GM13976 (cell line): ENCODE data around the gene TUBB1.
A peak's percentile ranks its signal among the peaks of the same experiment; 100 is the strongest.
"Not testable (repeated sequence)": the region's sequence is repeated elsewhere in the genome, so short reads cannot be mapped to it uniquely, and the experiment has no call there.

Experiments used
- DNase-seq: peaks from one replicate; pipeline ENCODE4 v3.0.0; 2012; ENCODE audit warnings: low spot score
- in situ Hi-C: fragments of 300-500 bp; cut with MboI; formaldehyde crosslinking; loops from one replicate; pipeline ENCODE4 v1.12.0; 2022; ENCODE audit warnings: low sequenced_read_pairs, mixed read lengths, inconsistent platforms; ENCODE audit not compliant: unreplicated experiment
- TF ChIP-seq, protein P1 (sequence below): IDR thresholded peaks from 2 replicates; pipeline ENCODE4 v1.5.1; 2012; ENCODE audit warnings: borderline replicate concordance, mild to moderate bottlenecking; ENCODE audit not compliant: insufficient read depth; ENCODE audit errors: extremely low read depth, missing control alignments, control extremely low read depth

Gene TUBB1

DNA sequence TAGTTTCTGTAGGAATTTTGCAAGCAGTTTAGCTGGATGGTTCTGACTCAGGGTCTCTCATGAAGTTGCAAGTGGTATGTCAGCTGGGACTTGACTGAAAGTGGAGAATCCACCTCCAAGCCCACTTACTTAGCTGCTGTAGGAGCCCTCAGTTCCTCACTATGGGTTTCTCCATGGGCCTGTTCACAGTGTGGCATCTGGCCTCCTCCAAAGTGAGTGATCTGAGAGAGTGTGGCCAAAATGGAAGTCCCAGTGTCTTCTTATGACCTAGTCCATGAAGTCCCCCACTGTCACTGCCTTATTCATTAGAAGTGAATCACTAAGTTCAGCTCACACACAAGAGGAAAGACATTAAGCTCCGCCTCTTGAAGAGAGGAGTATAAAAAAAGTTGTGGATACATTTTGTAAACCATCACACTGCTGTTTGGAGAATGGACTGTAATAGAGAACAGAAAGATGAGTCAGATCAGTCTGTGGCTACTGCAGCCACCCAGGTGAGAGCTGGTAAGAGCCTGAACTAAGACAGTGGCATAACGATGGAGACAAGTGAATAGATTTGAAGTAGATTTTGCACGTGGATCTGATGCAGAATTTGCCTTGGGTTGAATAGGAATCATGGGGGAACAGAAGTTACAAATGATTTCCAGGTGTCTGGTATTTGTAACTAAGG, 43.0 kb upstream of the TUBB1 start:
- in situ Hi-C loops, result no loop called here
- TF ChIP-seq, protein P1, sequence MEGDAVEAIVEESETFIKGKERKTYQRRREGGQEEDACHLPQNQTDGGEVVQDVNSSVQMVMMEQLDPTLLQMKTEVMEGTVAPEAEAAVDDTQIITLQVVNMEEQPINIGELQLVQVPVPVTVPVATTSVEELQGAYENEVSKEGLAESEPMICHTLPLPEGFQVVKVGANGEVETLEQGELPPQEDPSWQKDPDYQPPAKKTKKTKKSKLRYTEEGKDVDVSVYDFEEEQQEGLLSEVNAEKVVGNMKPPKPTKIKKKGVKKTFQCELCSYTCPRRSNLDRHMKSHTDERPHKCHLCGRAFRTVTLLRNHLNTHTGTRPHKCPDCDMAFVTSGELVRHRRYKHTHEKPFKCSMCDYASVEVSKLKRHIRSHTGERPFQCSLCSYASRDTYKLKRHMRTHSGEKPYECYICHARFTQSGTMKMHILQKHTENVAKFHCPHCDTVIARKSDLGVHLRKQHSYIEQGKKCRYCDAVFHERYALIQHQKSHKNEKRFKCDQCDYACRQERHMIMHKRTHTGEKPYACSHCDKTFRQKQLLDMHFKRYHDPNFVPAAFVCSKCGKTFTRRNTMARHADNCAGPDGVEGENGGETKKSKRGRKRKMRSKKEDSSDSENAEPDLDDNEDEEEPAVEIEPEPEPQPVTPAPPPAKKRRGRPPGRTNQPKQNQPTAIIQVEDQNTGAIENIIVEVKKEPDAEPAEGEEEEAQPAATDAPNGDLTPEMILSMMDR, result no peak

GRCh38 chr20:58978351-58979190, 40.7 kb upstream of the TUBB1 start:
- in situ Hi-C loops, result no loop called here
- TF ChIP-seq, protein P1, result no peak
- DNase-seq, result peak; percentile 35

More for the DNA sequence above, 43.0 kb upstream of the TUBB1 start:
- DNase-seq, result peak; percentile 11

DNA sequence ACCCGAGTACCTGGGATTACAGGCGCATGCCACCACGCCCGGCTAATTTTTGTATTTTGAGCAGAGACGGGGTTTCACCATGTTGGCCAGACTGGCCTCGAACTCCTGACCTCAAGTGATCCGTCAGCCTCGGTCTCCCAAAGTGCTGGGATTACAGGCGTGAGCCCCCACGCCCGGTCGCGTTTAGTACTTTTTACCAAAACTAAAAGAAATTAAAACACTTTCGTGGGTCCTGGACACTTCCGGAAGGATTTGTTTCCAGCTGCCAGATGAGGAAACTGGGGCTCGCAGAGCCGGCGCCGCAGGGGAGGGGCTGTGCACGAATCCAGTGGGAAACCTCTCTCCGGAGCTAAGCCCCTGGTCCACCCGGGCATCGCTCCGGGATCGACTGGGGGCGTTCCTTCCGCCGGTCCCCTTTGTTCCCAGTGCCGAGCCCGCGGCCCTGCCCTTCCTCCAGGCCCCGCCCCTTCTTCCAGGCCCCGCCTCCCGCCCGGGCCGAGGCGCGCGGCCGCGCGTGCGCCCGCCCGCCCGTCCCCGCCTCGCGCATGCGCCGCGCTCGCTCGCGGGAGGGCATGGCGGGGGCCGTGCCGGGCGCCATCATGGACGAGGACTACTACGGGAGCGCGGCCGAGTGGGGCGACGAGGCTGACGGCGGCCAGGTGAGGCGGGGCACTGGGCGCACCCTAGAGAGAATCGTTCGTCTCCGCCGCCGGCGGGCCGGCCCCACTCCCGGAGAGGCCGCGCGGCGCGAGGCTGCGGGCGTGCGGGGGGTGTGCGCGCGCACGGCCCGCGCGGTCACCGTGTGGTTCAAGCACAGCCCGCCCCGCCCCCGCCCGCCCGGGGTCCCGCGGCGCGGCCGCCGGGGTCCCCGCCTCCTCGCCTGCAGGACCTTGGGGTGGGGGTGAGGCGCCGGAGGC, 38.3 kb upstream of the TUBB1 start, which contains the start of gene NELFCD:
Gene NELFCD, plus strand, starts transcription at position 546 of the 917 bp plus-strand sequence. Its CDS starts 54 bp downstream, at position 600.
- in situ Hi-C loops, result no loop called here
- peak; percentile 99 for DNase-seq
- TF ChIP-seq, protein P1, result no peak

DNA sequence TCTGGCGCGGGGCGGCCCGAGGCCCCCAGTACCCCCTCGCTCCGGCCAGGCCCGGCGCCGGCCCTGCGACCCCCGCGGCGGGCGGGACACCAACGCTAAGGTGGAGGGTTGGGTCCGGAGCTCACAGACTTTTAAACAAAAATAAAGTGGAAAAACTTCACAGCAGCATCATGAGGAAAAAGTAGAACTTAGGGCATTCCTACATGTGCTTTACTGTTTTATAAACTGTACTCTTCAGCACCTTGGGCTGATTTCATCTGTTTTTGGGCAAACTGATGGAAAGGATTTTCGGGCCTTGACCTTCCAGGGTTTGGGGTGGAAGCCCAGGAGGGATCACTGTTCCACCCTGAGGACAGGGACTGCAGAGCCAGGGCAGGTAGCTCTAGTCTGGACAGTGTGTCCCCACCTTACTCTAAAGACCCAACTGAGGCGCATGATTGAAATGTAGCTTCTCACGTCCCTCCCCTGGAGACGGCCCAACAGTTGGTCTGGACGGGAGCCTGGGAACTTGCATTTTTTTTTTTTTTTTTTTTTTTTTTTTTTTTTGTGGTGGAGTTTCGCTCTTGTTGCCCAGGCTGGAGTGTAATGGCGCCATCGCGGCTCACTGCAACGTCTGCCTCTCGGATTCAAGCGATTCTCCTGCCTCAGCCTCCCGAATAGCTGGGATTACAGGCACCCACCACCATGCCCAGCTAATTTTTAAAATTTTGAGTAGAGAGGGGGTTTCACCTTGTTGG, 37.4 kb upstream of the TUBB1 start:
- TF ChIP-seq, protein P1, result no peak
- DNase-seq, result peak; percentile 49
- in situ Hi-C loops, result no loop called here

DNA sequence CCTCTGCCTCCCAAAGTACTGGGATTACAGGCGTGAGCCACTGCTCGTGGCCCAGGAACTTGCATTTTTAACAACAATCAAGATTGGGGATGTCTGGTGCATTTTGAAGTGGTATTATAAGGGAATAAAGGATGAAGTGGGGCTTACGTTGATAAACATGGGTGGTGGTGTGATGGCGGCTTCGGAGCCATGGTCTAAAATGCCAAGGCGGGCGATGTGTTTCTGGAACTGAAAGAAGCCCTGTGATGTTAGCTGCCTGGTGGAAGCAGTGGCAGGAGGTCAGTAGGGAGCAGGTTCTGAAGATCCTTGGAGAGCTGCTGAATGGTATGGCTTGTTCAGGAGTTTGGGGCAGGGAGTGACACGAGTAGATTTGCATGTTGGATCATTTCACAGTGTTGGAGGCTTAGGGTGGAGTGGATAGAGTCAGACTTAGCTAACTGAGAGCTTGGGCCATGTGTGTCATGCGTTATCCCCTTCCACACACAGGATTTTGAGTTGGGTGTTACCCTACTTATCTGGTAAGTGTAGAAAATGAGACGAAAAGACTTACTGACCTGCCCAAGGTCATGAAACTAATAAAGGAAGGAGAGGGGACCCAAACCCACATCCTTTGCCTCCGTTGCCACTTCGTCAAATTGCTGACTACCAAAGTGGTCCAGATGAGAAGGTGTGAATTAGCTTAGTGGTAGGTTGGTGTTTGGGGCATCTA, 36.7 kb upstream of the TUBB1 start:
- no peak for DNase-seq
- TF ChIP-seq, protein P1, result no peak
- in situ Hi-C loops, result no loop called here

GRCh38 chr20:58983115-58983468, 36.1 kb upstream of the TUBB1 start:
- in situ Hi-C loops, DNase-seq: not testable (repeated sequence)
